ENCODE measurements around the gene STK32C. TPM values are rescaled to one million over a fixed set of nuclear protein-coding genes. Genes with fewer than 3 reads are reported as not detected.

The STK32C gene
- total RNA-seq, 2 donors from 2014 or later = 7.2 to 21.5 TPM

- Histone ChIP-seq H3K9me3 (no peaks in the 10 kb centered on the region), H3K4me3 (no peak overlapping the region), H3K27me3 (replicated peaks; ENCODE audit: insufficient read depth) (no peaks in the 10 kb centered on the region), H3K36me3 (no peaks in the 10 kb centered on the region), H3K27ac (no peak overlapping the region), H3K4me1 (replicated peaks) (no peaks in the 10 kb centered on the region)
- TF ChIP-seq POLR2A (IDR thresholded peaks at IDR 0.05) (no peak), POLR2AphosphoS5 (IDR thresholded peaks at IDR 0.05) (no peak), CTCF (IDR thresholded peaks at IDR 0.05) (no peak)
- intact Hi-C loops (cut with DNase I) = no loop called here
- 72% methylated on average over 14 of the region's 14 CpGs for WGBS
- DNase-seq (ENCODE audit: low spot score) = no peak
Measured at GRCh38 chr10:132254841-132255240, 52.9 kb downstream of the STK32C start.

GRCh38 chr10:132253092-132253687 lies 54.6 kb downstream of the STK32C start:
- H3K4me3 ChIP-seq = no peak overlapping the region
- H3K27me3 ChIP-seq (replicated peaks; ENCODE audit: insufficient read depth) = no peaks in the 10 kb centered on the region
- intact Hi-C loops (cut with DNase I) = no loop called here
- no peak for TF ChIP-seq CTCF (IDR thresholded peaks at IDR 0.05)
- no peak for TF ChIP-seq POLR2A (IDR thresholded peaks at IDR 0.05)
- TF ChIP-seq POLR2AphosphoS5 (IDR thresholded peaks at IDR 0.05) = no peak
- no peak overlapping the region for H3K27ac ChIP-seq
- H3K36me3 ChIP-seq = no peaks in the 10 kb centered on the region
- DNase-seq (ENCODE audit: low spot score) = no peak
- WGBS = 56% methylated on average over 19 of the region's 19 CpGs
- no peaks in the 10 kb centered on the region for H3K4me1 ChIP-seq (replicated peaks)
- no peaks in the 10 kb centered on the region for H3K9me3 ChIP-seq

GRCh38 chr10:132252412-132252811 lies 55.3 kb downstream of the STK32C start:
- H3K36me3 ChIP-seq = no peaks in the 10 kb centered on the region
- H3K4me3 ChIP-seq = no peak overlapping the region
- no peaks in the 10 kb centered on the region for H3K27me3 ChIP-seq (replicated peaks; ENCODE audit: insufficient read depth)
- H3K4me1 ChIP-seq (replicated peaks) = no peaks in the 10 kb centered on the region
- no peaks in the 10 kb centered on the region for H3K9me3 ChIP-seq
- intact Hi-C loops (cut with DNase I) = no loop called here
- TF ChIP-seq POLR2AphosphoS5 (IDR thresholded peaks at IDR 0.05) (no peak), CTCF (IDR thresholded peaks at IDR 0.05) (no peak), POLR2A (IDR thresholded peaks at IDR 0.05) (no peak)
- WGBS = 92% methylated on average over 17 of the region's 17 CpGs
- DNase-seq (ENCODE audit: low spot score) = no peak
- no peak overlapping the region for H3K27ac ChIP-seq

DNA sequence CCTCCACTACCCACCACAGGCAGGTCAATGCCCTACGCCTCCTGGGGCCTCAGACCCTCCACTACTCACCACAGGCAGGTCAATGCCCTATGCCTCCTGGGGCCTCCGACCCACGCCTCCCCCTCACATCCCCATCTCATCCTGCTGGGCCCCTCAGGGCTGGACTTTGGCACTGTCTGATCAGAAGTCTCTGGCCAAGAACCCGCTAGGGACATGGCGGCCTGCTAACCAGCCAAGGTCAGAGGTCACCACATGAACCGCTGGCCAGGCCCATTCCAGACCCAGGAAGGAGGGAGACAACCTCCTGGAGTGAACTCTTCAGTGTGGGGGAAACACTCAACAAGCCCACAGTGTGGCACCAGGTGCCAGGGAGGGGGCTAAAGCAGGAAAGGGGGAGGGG lies 55.8 kb downstream of the STK32C start:
- intact Hi-C loops (cut with DNase I) = no loop called here

More for the DNA sequence above, 55.8 kb downstream of the STK32C start:
- Histone ChIP-seq H3K27ac (no peak overlapping the region), H3K4me1 (replicated peaks) (no peaks in the 10 kb centered on the region), H3K4me3 (no peak overlapping the region), H3K36me3 (no peaks in the 10 kb centered on the region), H3K27me3 (replicated peaks; ENCODE audit: insufficient read depth) (no peaks in the 10 kb centered on the region), H3K9me3 (no peaks in the 10 kb centered on the region)
- 91% methylated on average over 6 of the region's 6 CpGs for WGBS
- no peak for TF ChIP-seq CTCF (IDR thresholded peaks at IDR 0.05)
- no peak for TF ChIP-seq POLR2AphosphoS5 (IDR thresholded peaks at IDR 0.05)
- no peak for TF ChIP-seq POLR2A (IDR thresholded peaks at IDR 0.05)
- no peak for DNase-seq (ENCODE audit: low spot score)

Data from prostate gland (tissue), 2 donors.